Measurements from ENCODE around the gene TEX36. TPM values are rescaled to one million over a fixed set of nuclear protein-coding genes. Genes with fewer than 3 reads are reported as not detected.

TEX36 gene, protein sequence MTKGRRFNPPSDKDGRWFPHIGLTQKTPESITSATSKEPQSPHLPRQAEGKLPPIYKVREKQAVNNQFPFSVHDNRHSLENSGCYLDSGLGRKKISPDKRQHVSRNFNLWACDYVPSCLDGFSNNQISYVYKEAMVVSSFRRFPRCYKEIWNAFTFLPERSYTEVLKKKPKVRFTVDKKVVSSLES
- under 0.01 and 0.54 TPM in 2 replicates for total RNA-seq

DNA sequence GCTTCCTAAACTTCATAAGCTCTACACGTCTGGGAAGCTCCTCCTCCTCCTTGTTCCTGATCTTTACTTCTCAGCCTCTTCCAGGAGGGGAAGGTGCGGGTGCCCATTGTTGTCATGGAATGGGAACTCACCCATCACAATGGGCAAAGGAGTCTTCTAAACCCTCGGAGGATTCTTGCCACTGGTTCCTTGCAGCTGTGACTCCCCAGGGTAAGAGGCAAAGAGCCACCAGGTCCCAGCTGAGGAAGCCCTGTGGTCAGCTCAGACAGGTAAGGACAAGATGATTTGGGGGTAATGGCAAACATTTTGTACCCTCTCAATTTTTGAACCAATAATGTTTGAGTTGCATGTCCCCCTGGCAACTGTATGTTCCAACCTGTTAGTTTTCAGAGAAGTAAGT, at the start of gene TEX36:
TEX36 (minus strand) TSS at position 101 of the 400 bp plus-strand sequence. CDS start 174 bp downstream, outside the sequence.

DNA sequence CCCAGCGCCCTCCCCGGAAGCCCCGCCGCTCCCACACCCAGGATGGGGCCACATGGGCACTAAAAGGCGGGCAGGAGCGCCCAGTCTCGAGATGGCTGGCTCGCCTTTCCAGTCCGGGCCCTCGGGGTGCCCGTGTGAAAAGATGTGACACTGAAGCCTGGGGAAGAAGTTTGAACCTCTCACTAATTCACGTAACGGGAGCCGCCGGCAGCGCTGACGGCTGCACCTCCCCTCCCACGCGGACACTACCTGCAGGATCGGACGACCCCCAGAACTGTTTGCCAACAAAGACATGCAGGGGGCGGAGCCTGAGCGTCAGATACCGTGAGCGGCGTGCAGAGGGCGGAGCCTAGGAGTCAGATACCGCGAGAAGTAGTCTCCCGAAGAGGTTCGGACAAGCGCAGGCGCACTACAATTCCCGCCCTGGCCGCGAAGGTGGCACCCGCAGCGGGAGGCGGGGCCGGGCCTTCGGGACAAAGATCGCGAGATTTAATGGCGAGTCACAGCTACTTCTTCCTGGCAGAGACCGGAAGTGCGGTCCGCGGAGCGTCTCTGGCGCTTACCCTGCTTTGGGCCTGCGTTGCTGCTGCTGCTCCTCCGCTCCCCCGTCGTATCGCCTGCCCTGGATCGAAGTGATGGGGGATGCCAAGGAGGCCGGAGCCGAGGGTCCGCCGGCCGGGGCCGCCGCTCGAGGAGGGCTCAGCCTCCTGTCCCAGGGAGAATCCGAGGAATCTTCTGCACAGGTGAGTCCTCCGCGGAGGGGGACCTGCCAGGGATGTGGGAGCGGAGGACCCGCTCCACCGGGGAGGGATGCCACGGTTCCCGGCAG, 36.4 kb upstream of the TEX36 start, which contains the start of gene EDRF1:
EDRF1 (plus strand) TSS at position 537 of the 829 bp plus-strand sequence; CDS start at position 636, 99 bp downstream.

Other genes starting within 250 kb of the TEX36 start
- gene EDRF1, start 36.5 kb upstream of the TEX36 start, total RNA-seq: 15.7 and 17.8 TPM in 2 replicates
- 0.11 TPM in 1 of 2 replicates, not detected in the other for gene MMP21, start 92.7 kb upstream of the TEX36 start, total RNA-seq
- 56.5 and 59.7 TPM in 2 replicates for gene UROS, start 140.1 kb upstream of the TEX36 start, total RNA-seq
- gene BCCIP, start 140.4 kb upstream of the TEX36 start, total RNA-seq: 17.7 and 27.7 TPM in 2 replicates
- 34.2 and 58.9 TPM in 2 replicates for gene DHX32, start 198.1 kb upstream of the TEX36 start, total RNA-seq
- gene FANK1, start 213.4 kb upstream of the TEX36 start, total RNA-seq: 11.9 and 30.2 TPM in 2 replicates

Data from placental epithelial cell (primary cell).